Activated CD4-positive, alpha-beta T cell treated with anti-CD3 and anti-CD28 coated beads, Interleukin-2, amount 50 U/mL, for 24 hours (primary cell): ENCODE measurements around the gene POM121.
"Not testable (repeated sequence)": the region's sequence is repeated elsewhere in the genome, so short reads cannot be mapped to it uniquely, and the experiment has no call there.

Experiments used
- DNase-seq, 2 donors: peaks; one replicate each; pipeline ENCODE4 v3.0.0-alpha.2; 2020; ENCODE audit warnings: low read depth in 1 of 2, low spot score in 1 of 2

The POM121 gene

DNA sequence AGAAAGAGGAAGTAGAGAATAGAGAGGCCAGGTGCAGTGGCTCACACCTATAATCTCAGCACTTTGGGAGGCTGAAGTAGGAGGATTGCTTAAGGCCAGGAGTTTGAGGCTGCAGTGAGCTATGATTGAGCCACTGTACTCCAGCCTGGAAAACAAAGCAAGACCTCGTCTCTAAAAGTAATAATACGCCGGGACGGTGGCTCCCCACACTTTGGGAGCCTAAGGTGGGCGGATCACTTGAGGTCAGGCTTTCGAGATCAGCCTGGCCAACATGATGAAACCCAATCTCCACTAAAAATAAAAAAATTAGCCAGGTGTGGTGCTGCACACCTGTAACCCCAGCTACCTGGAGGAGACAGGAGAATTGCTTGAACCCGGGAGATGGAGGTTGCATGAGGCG is 70.6 kb downstream of the POM121 start:
- DNase-seq, result not testable (repeated sequence)

DNA sequence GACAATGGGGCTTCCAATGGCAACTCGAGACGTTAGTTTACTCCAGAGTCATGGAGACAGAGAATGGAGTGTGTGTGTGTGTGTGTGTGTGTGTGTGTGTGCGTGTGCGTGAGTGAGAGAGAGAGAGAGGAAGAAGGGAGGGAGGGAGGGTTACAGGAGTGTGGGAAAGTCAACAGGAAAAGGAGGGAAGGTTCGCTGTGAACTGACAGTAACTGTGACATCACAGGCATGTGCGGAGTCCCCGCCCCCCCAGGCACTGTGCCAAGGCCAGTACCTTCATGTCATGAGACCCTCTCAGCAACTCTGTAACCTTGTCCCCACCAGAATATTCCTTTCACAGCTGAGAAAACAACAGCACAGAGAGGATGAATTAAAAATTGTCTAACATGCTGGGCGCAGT is 72.6 kb downstream of the POM121 start:
- DNase-seq, result not testable (repeated sequence)

DNA sequence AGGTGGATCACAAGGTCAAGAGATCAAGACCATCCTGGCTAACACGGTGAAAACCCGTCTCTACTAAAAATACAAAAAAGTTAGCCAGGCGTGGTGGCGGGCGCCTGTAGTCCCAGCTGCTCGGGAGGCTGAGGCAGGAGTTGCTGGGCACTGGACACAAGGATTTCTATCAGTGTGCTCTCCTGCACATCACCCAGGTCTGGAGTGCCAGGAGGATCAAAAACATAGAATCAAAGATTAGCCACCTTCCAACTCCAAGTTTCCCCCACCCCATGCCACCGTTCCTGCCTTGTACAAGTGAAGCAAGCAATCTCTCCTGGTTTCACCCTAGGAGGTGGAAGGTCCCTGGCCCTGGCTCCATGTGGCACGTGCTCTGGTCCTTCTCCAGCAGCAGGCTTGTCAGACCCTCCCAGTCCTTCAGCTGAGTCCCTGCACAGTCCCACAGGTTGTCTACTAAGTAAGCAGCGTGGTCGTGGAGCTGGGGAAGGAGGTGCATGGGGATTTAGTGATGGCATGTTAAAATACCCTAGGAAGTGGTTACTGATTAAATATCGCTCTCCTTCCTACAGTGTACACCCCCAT is 73.1 kb downstream of the POM121 start:
- not testable (repeated sequence) for DNase-seq
